ENCODE measurements around the gene SLC17A4.
A peak's percentile ranks its signal among the peaks of the same experiment; 100 is the strongest.

Gene SLC17A4

DNA sequence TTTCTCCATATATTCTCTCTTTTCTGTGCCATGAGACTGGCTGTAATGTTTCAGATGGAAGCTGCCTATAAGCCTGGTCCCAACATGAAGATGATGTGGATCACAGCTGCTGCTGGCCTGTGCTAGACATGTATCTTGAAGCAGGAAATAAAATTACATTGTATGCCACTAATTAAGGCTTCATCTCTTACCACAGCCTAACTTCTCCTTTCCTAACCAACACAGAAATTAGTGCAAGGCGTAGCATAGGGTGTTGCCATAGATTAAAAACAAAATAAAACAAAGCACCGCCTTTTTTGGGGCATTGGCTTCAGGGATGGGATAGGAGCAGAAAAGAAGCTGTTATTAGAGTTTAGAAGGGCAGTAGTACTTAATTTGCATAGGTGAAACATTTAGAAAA lies 4.7 kb upstream of the SLC17A4 start:
- no peak for DNase-seq (ENCODE audit: low spot score)

DNA sequence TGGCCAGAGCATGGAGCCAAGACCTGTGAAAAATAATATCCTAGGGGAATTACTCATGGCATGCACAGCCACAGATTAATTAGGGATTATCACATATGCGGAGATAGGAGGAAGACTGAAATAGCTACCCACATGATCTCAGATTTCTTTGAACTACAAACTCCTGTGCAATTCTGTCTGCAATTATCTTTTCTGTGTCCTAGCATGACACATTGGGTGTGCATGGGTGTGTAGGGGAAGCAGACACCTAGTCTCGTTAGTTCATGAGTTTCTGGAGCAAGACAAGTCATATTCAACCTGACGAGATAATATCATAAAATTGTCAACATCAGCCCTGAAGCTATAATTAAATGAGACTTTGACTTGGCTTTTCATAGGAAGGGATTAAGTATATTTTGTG lies 3.6 kb upstream of the SLC17A4 start:
- DNase-seq (ENCODE audit: low spot score) = no peak

- no peak for DNase-seq (ENCODE audit: low spot score)
Observed at GRCh38 chr6:25753079-25753478, 1.5 kb upstream of the SLC17A4 start.

GRCh38 chr6:25755483-25755882 lies 941 bp downstream of the SLC17A4 start:
- DNase-seq (ENCODE audit: low spot score) = no peak

DNA sequence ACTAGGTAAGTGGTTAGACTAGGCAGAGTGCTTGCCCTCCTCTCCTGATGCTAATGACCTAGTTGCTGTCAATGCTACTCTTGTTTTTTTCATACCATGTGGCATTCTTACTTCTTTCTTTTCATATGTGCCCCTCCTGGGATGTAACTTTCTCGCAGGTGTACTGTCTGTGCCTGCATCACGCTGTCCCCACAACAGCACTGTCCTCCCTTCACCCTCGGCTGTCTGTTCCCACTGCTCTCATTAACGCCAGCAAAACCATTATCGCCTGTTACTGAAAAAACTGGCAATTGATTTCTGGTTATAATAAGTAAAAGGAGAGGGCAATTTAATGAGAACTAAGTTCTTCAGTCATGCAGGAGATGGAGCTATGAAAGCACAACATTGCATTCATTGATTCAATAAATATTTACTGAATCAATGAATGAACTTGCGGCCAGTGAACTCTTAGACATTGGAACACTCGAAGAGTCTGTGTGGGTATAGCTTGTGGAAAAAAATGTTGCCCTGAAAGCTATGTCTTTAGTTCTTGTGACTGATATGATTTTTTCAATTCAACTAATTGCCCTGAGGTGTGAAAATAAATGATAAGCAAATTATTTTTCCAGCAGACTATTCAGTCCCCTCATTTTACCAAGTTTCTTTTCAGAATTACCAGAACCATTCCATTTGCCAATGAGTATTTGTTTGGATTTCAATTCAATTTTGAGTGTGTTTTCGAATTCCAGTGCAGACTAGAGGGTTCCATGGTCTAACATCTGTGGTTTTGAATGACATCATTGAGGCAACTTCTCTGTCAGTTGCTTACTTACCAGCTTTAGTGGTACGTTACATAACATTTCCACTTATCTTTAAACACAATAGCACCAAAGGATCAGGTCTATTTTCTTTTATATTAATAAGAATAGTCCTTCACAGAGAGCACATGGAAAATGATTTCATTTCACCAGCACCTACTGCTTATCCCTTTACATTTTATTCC lies 2.1 kb downstream of the SLC17A4 start:
- DNase-seq (ENCODE audit: low spot score) = no peak

DNA sequence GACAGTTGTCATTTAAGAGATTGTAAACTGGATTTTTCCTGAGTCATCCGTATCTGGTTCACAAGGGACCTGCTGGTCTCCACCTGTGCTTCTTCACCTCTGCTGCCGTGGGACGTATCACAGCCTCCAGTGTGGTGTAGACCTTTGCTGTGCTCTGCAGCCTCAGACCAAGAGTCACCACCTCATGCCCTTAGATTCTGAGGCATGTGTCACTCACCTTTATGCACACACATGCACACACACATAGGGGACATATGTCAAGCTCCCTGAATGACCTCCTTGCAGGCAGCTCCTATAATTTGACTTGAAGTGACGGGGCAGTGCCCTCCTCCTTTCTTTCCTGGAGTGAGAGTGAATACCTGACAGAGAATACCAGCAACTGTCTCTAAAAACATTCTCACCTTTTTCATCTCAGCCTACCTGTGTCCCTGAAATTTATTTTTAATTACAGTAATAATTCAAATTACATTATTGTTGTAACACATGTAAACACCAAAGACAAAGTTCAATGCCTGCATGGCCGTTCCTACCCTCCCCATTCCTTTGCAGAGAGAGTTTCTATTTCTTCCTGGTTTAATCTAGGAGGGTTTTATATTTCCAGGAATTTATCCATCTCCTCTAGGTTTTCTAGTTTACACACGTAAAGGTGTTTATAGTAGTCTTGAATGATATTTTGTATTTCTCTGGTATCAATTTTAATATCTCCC lies 3.5 kb downstream of the SLC17A4 start:
- no peak for DNase-seq (ENCODE audit: low spot score)

DNA sequence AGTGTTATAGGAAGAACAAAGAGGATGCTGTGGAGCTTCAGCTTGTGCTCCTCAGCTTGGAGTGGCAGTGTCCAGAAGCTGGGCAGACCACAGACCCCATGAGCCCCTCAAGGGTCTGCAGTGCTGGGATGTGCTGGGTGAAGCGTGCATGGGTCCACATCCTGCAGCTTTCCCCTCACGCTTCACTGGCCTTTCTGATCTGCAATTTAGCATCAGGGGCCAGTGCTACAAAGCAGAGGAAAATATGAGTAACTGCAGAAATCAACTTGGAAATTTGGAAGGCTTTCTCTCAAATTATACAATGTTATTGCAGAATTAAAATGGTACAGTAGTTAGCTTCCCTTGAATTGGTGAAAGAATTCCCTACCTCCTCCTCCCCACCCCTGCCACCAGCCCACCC lies 10.1 kb downstream of the SLC17A4 start:
- DNase-seq (ENCODE audit: low spot score) = no peak

GRCh38 chr6:25768566-25768965 lies 14.0 kb downstream of the SLC17A4 start:
- DNase-seq (ENCODE audit: low spot score) = no peak

- DNase-seq (ENCODE audit: low spot score) = no peak
Observed at GRCh38 chr6:25769983-25770382, 15.4 kb downstream of the SLC17A4 start.

- DNase-seq (ENCODE audit: low spot score) = no peak
Observed at GRCh38 chr6:25774120-25774715, 19.7 kb downstream of the SLC17A4 start.

DNA sequence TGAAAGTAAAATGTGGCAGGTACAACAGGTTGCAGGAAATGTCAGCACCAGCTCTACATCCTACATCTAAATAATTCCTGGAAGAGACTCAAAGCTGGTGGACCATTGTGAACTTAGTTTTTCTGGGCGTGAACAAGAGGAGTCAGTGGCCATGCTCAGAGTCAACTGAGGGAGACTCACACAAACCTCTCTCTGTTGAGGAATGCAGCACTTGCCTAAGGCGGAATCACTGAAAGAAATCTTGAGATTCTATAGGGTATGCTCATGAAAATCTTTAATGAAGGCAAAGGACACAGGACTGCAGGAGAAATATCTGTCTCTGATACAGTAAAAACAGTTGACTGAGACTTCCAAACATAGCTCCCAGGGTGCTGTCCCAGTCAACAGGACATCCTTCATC lies 22.5 kb downstream of the SLC17A4 start:
- no peak for DNase-seq (ENCODE audit: low spot score)

GRCh38 chr6:25777856-25778649 lies 23.5 kb downstream of the SLC17A4 start:
- DNase-seq (ENCODE audit: low spot score) = no peak

DNA sequence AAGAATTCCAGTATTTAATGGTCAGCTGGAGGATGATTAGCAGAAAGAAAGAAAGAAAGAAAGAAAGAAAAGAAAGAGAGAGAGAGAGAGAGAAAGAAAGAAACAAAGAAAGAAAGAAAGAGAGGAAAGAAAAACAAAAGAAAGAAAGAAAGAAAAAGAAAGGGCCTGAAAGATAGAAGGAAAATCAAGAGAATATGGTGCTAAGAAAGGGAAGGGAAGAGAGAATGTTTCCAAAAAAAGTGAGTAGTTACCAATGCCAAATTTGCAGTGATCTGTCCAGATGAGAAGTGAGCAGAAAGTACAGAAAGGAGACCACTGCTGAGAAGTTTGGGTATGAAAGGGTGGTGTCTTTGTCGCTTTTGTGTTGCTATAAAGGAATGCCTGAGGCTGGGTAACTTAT lies 26.6 kb downstream of the SLC17A4 start:
- DNase-seq (ENCODE audit: low spot score) = no peak

DNA sequence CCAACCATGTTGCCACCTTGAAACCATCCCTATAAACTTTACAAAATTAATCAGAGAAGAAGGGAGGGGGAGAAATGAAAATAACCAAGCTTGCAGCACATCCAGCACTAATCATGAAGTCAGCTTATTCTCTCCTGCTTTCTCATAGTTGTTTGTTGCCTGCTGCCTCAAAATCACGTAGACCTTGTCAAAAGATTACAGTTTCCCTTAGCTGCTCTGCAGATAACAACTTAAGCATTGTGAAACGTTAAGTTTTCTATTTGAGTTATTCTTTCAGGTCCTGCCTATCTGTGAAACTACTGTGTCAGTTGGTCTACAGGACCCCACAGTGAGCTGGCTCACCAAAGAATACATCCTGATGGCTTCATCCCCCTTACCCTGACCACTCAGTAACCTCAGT lies 32.9 kb downstream of the SLC17A4 start:
- DNase-seq (ENCODE audit: low spot score) = no peak

- peak; percentile 13 for DNase-seq (ENCODE audit: low spot score)
Observed at GRCh38 chr6:25788305-25788922, 33.9 kb downstream of the SLC17A4 start.

DNA sequence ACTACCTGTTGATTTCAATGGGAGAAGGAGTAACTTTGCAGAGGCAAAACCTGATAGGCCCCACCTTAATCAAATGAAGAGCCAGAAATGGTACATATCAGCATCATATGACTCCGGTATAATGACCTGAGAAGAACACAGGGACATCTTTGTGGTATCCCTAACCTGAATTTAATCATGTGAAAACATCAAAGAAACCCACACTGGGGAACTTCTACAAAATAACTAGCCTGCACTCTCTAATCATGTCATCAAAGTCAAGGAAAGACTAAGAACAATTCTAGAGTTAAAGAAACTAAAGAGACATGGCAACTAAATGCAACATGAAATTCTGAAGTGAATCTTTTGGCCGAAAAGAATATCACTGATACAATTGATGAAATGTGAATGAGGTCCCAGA lies 34.9 kb downstream of the SLC17A4 start:
- no peak for DNase-seq (ENCODE audit: low spot score)

DNA sequence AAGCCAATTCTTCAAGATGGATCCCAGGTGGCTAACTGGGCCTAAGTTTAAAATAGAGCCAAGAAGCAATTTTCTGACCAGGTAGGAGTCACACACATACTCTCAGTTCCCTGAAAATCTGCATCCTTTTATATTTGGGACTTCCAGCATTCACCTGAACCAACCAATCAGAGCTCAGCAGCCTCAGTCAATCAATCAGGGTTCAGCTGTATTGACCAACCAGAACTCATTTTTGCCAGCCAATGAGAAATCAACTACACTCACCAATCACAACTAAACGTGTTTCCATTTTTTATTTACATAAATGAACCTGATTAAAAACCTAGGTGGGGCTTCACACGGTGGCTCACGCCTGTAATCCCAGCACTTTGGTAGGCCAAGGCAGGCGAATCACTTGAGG lies 37.5 kb downstream of the SLC17A4 start:
- DNase-seq (ENCODE audit: low spot score) = no peak

GRCh38 chr6:25793970-25794369 lies 39.4 kb downstream of the SLC17A4 start:
- DNase-seq (ENCODE audit: low spot score) = no peak

DNA sequence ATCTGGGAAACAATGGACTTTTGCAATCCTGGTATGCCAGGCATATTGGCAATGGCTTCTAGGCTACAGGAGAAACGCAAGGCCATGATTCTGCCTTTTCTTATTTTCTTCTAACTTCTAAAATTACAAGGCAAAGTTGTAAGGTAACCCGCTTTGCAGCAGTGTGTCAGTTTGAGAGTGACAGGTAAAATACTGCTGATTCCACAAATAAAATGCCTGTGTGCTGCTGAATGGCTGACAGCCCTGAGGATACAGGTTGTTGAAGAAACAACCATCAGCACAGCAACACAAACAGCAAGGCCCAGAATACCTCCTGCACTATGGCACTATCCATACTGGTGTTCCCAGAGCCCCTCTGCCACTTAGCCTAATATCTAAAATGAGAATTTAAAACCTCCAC lies 40.2 kb downstream of the SLC17A4 start:
- DNase-seq (ENCODE audit: low spot score) = no peak

GRCh38 chr6:25801436-25801835 lies 46.9 kb downstream of the SLC17A4 start:
- DNase-seq (ENCODE audit: low spot score) = no peak

DNA sequence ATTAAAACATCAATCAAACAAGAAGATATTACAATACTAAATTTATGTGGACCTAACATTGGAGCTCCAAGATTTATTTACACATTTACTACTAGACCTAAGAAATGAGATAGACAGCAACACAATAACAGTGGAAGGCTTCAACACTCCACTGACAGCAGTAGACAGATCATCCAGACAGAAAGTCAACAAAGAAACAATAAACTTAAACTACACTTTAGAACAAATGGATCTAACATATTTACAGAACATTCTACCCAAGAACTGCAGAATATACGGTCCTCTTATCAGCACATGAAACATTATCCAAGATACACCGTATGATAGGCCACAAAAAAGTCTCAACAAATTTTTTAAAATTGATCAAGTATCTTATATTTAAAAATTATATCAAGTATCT lies 50.3 kb downstream of the SLC17A4 start:
- DNase-seq (ENCODE audit: low spot score) = no peak

- no peak for DNase-seq (ENCODE audit: low spot score)
Observed at GRCh38 chr6:25815194-25815593, 60.7 kb downstream of the SLC17A4 start.
